Measurements from ENCODE around the gene PIK3R1. TPM values are rescaled to one million over a fixed set of nuclear protein-coding genes. Genes with fewer than 3 reads are reported as not detected.
A peak's percentile ranks its signal among the peaks of the same experiment; 100 is the strongest.

The PIK3R1 gene
- total RNA-seq, 1 experiment from 2014 or later: 11.3 TPM

DNA sequence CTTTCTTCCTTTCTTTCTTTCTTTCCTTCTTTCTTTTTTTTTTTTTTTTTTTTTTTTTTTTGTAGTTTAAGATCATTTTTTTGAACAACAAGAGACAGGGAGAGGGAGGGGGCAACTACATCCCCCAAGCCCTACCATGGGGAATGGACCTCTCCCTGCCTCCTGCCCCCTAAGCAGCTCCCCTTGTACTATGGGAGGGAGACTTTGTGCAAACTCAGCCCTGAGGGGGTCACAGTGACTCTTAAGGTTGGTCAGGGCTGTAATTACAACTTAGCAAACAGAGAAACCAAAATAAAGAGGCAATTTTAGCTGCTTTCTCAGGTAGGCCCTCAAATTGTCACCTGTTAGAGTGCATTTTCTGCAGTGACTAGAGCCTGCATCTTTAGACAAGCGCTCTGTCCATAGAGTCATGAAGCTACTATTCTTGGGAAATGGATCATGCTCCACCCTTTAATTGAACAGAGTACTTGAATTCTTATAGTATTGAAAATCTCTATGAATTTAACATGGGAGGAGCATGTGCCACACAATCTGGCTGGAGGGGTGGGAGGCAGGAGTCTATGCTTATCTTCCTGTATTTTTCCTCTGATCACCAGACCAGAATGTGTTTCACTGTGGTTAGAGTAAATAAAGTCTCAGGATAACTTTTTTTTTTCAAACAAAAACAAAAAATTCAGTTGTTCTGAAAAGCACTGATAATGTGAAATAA lies 24.3 kb upstream of the PIK3R1 start:
- Histone ChIP-seq H4K5ac (ENCODE audit: insufficient read length, low read depth, low read length) (no peak overlapping the region), H3K27me3 (ENCODE audit: insufficient read depth, low read length) (no peaks in the 10 kb centered on the region), H2BK12ac (ENCODE audit: insufficient read length, low read depth, low read length) (no peak overlapping the region), H3K14ac (ENCODE audit: insufficient read depth, low read length) (0 out of 2 replicates have a peak overlapping the region, but pooled peaks have one; percentile 31), H2BK5ac (ENCODE audit: insufficient read length, low read length) (no peak overlapping the region), H2AK5ac (ENCODE audit: insufficient read length, low read length) (no peak overlapping the region), H3K56ac (ENCODE audit: insufficient read length, low read depth, low read length) (no peak overlapping the region), H3K9me3 (ENCODE audit: control insufficient read depth, low read depth, low read length) (no peaks in the 10 kb centered on the region), H3T11ph (ENCODE audit: low read length) (no peak overlapping the region), H4K8ac (replicated peaks; ENCODE audit: insufficient read length, low read depth, low read length) (no peak overlapping the region), H3K4me1 (ENCODE audit: insufficient read depth, low read length) (peaks cover 20% of the 10 kb centered on the region), H2BK20ac (ENCODE audit: low read depth, low read length, poor library complexity, severe bottlenecking) (no peak overlapping the region), H3K18ac (ENCODE audit: insufficient read length, low read depth, low read length) (no peak overlapping the region), H3K79me2 (ENCODE audit: insufficient read depth, low read length) (no peaks in the 10 kb centered on the region), H3K4ac (ENCODE audit: low read depth, low read length) (no peak overlapping the region), H3K9ac (ENCODE audit: extremely low read depth, insufficient read length, low read length) (no peak overlapping the region), H3K23ac (ENCODE audit: insufficient read length, low read depth, low read length) (no peak overlapping the region), H3K4me2 (ENCODE audit: insufficient read depth, insufficient read length, low read length) (no peak overlapping the region), H4K91ac (ENCODE audit: insufficient read length, low read depth, low read length) (no peak overlapping the region), H2BK120ac (ENCODE audit: low read depth, low read length, poor library complexity, severe bottlenecking) (no peak overlapping the region), H3K79me1 (ENCODE audit: insufficient read depth, low read depth, low read length, poor library complexity, severe bottlenecking) (no peaks in the 10 kb centered on the region), H3K27ac (ENCODE audit: insufficient read length, low read depth, low read length) (no peak overlapping the region), H4K20me1 (ENCODE audit: control insufficient read depth, insufficient read depth, insufficient read length) (peaks cover 2% of the 10 kb centered on the region), H2BK15ac (ENCODE audit: low read depth, low read length) (peak overlapping the region; percentile 86; the same call in 1 of the 2 replicates), H3K23me2 (ENCODE audit: insufficient read length, low read depth, low read length, poor library complexity, severe bottlenecking) (peaks cover 7% of the 10 kb centered on the region), H2AFZ (ENCODE audit: low read length) (no peak overlapping the region)
- peaks cover 0 to 2% of the 10 kb centered on the region in 2 experiments; a peak in 1 of 5 replicates for H3K9me3 Mint-ChIP-seq
- H3K4me3 Mint-ChIP-seq: no peak overlapping the region
- WGBS (ENCODE audit: extremely low coverage, insufficient read length, low lambda C conversion rate): no CpG with 5 or more reads among the region's 1 CpG
- no peak overlapping the region for H3K27ac Mint-ChIP-seq
- DNase-seq: no peak
- H3K36me3 Mint-ChIP-seq (ENCODE audit: insufficient read depth in 1 of 3, low read depth in 3 of 3): no peaks in the 10 kb centered on the region; a peak in 1 of 7 replicates
- H3K27me3 Mint-ChIP-seq (ENCODE audit: low read depth): peaks cover 5% of the 10 kb centered on the region
- peaks cover 60 to 66% of the 10 kb centered on the region in 2 experiments for H3K4me1 Mint-ChIP-seq
- TF ChIP-seq CTCF (conservative IDR thresholded peaks at IDR 0.05): no peak

All from H9 (cell line).